HepG2 (cell line): ENCODE data around the gene TK1. TPM values are rescaled to one million over a fixed set of nuclear protein-coding genes. Genes with fewer than 3 reads are reported as not detected.

Experiments used
- HMG20A ChIP-seq: IDR thresholded peaks from 2 replicates; pipeline ENCODE4 v1.6.1; 2016; ENCODE audit warnings: borderline replicate concordance
- POLR2A ChIP-seq, 2 experiments: IDR thresholded peaks; 2 replicates each; pipeline ENCODE4 v1.6.1; 2011; ENCODE audit warnings: low read depth in 2 of 2, low read length in 2 of 2, mild to moderate bottlenecking in 1 of 2, moderate library complexity in 1 of 2; ENCODE audit not compliant: insufficient read depth in 1 of 2
- SNAPC2 ChIP-seq: sonication (generic); formaldehyde crosslinking; IDR thresholded peaks from 2 replicates; pipeline ENCODE4 v1.8.1; 2022; ENCODE audit warnings: mild to moderate bottlenecking, missing genetic modification reagents
- ZNF230 ChIP-seq: sonication (generic); formaldehyde crosslinking; IDR thresholded peaks from 2 replicates; pipeline ENCODE4 v1.4.0; 2020; ENCODE audit warnings: mild to moderate bottlenecking, missing genetic modification reagents
- ZNF280B ChIP-seq: sonication (generic); formaldehyde crosslinking; IDR thresholded peaks from 2 replicates; pipeline ENCODE4 v1.5.0; 2020; ENCODE audit warnings: missing genetic modification reagents, mild to moderate bottlenecking, borderline replicate concordance
- ZNF318 ChIP-seq: sonication (generic); formaldehyde crosslinking; IDR thresholded peaks from 2 replicates; pipeline ENCODE4 v1.4.0; 2020; ENCODE audit warnings: mild to moderate bottlenecking, missing genetic modification reagents
- ZNF678 ChIP-seq: sonication (generic); formaldehyde crosslinking; IDR thresholded peaks from 2 replicates; pipeline ENCODE4 v1.4.0; 2020; ENCODE audit warnings: mild to moderate bottlenecking, missing genetic modification reagents
- ZNF720 ChIP-seq: sonication (generic); formaldehyde crosslinking; IDR thresholded peaks from 2 replicates; pipeline ENCODE4 v1.4.0; 2020; ENCODE audit warnings: missing genetic modification reagents
- ZNF768 ChIP-seq: sonication (generic); formaldehyde crosslinking; IDR thresholded peaks from 2 replicates; pipeline ENCODE4 v1.4.0; 2020; ENCODE audit warnings: missing genetic modification reagents
- ZNF841 ChIP-seq: sonication (generic); formaldehyde crosslinking; IDR thresholded peaks from 2 replicates; pipeline ENCODE4 v1.8.1; 2023; ENCODE audit warnings: missing genetic modification reagents, borderline replicate concordance
- polyA plus RNA-seq, 8 experiments: library from polyadenylated mRNA; depleted of rRNA in 3 of 8; stranded (reverse) in 7 of 8; unstranded in 1 of 8; fragments of >200 nt; fragmentation: Illumina TruSeq in 4 of 8; extraction: Trizol in 4 of 8; gene quantifications; 2 replicates each; pipeline versions ENCODE4 v1.2.1 to v1.2.3, GENCODE V29; 2011 to 2016; ENCODE audit warnings: low read depth in 4 of 8, missing spikeins in 1 of 8, mixed read lengths in 1 of 8; ENCODE audit not compliant: insufficient read depth in 1 of 8
- total RNA-seq, 5 experiments: library from RNA; depleted of rRNA; stranded (reverse); fragments of >200 nt; fragmentation: Illumina TruSeq; extraction: Trizol; gene quantifications; 2 replicates each; pipeline ENCODE4 v1.2.3, GENCODE V29; 2016; ENCODE audit warnings: low read depth in 1 of 5
- TF ChIP-seq, protein P1 (sequence below): IDR thresholded peaks from 2 replicates; pipeline ENCODE4 v1.6.1; 2018; ENCODE audit warnings: missing genetic modification reagents, mild to moderate bottlenecking, missing compliant biosample characterization
- TF ChIP-seq, protein P2 (sequence below): sonication (generic); formaldehyde crosslinking; IDR thresholded peaks from 2 replicates; pipeline ENCODE4 v1.4.0; 2020; ENCODE audit warnings: missing genetic modification reagents, low read depth, mild to moderate bottlenecking, borderline replicate concordance
- TF ChIP-seq, protein P3 (sequence below): sonication (generic); formaldehyde crosslinking; IDR thresholded peaks from 2 replicates; pipeline ENCODE4 v1.5.0; 2020; ENCODE audit warnings: mild to moderate bottlenecking, missing genetic modification reagents, borderline replicate concordance

The TK1 gene
- total and polyA plus RNA-seq, 2 of the 13 experiments (the other 11 are each of a cell fraction or from before 2014, with no cell fraction given), result 45.0 to 96.0 TPM

- TF ChIP-seq, protein P1, sequence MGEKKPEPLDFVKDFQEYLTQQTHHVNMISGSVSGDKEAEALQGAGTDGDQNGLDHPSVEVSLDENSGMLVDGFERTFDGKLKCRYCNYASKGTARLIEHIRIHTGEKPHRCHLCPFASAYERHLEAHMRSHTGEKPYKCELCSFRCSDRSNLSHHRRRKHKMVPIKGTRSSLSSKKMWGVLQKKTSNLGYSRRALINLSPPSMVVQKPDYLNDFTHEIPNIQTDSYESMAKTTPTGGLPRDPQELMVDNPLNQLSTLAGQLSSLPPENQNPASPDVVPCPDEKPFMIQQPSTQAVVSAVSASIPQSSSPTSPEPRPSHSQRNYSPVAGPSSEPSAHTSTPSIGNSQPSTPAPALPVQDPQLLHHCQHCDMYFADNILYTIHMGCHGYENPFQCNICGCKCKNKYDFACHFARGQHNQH (CRISPR knock-in tag), result peak; percentile 62
- TF ChIP-seq ZNF230 (CRISPR knock-in tag) (0 out of 2 replicates have a peak, but pooled peaks have one; percentile 48), ZNF678 (CRISPR knock-in tag) (peak; percentile 87), SNAPC2 (CRISPR knock-in tag) (peak; percentile 67; the same call in 1 of the 2 replicates), ZNF841 (CRISPR knock-in tag) (no peak), ZNF318 (CRISPR knock-in tag) (peak; percentile 39; the same call in 1 of the 2 replicates), ZNF720 (CRISPR knock-in tag) (no peak), HMG20A (CRISPR knock-in tag) (peak; percentile 36; the same call in 1 of the 2 replicates), POLR2A (IDR thresholded peaks at IDR 0.05; ENCODE audit: insufficient read depth in 1 of 2, low read depth in 2 of 2, low read length in 2 of 2) (peak; percentile 73 to 90), ZNF768 (CRISPR knock-in tag) (0 out of 2 replicates have a peak, but pooled peaks have one; percentile 40), ZNF280B (CRISPR knock-in tag) (0 out of 2 replicates have a peak, but pooled peaks have one; percentile 44)
- TF ChIP-seq, protein P2, sequence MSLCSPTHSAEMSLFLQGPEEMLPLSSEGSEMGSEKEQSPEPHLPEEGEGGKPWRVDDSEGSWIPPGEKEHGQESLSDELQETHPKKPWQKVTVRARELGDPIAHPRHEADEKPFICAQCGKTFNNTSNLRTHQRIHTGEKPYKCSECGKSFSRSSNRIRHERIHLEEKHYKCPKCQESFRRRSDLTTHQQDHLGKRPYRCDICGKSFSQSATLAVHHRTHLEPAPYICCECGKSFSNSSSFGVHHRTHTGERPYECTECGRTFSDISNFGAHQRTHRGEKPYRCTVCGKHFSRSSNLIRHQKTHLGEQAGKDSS, result 0 out of 2 replicates have a peak, but pooled peaks have one; percentile 81
- TF ChIP-seq, protein P3, sequence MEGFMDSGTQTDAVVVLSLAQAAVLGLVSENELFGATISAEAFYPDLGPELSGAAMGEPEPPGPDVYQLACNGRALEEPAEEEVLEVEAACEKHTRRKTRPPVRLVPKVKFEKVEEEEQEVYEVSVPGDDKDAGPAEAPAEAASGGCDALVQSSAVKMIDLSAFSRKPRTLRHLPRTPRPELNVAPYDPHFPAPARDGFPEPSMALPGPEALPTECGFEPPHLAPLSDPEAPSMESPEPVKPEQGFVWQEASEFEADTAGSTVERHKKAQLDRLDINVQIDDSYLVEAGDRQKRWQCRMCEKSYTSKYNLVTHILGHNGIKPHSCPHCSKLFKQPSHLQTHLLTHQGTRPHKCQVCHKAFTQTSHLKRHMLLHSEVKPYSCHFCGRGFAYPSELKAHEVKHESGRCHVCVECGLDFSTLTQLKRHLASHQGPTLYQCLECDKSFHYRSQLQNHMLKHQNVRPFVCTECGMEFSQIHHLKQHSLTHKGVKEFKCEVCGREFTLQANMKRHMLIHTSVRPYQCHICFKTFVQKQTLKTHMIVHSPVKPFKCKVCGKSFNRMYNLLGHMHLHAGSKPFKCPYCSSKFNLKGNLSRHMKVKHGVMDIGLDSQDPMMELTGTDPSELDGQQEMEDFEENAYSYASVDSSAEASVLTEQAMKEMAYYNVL, result peak; percentile 23; the same call in 1 of the 2 replicates
Measured at GRCh38 chr17:78127239-78127887, 59.5 kb downstream of the TK1 start (continued).
